OCI-LY1 (cell line): ENCODE measurements around the gene ERICH3.

ENCODE experiments used
- H2AFZ ChIP-seq: fragments of 200-600 bp; sonication (generic), shearing (Covaris generic); 2 replicates; pipeline ENCODE4 v1.6.0; 2014; ENCODE audit warnings: antibody characterized with exemption, mild to moderate bottlenecking, low read length
- H3F3A ChIP-seq: fragments of 200-600 bp; sonication (generic), shearing (Covaris generic); 2 replicates; pipeline ENCODE4 v1.6.0; 2014; ENCODE audit warnings: mild to moderate bottlenecking, antibody characterized with exemption, low read length, moderate library complexity; ENCODE audit not compliant: insufficient read depth
- H3K27ac ChIP-seq: fragments of 200-600 bp; sonication (generic); 2 replicates; pipeline ENCODE4 v1.5.1; 2014; ENCODE audit warnings: low read length, mixed run types, mild to moderate bottlenecking, low read depth; ENCODE audit not compliant: poor library complexity, severe bottlenecking
- H3K27me3 ChIP-seq: fragments of 200-600 bp; sonication (generic); 2 replicates; pipeline ENCODE4 v1.6.0; 2014; ENCODE audit warnings: antibody characterized with exemption, mild to moderate bottlenecking, low read length, moderate library complexity; ENCODE audit not compliant: insufficient read depth
- H3K36me3 ChIP-seq: fragments of 200-600 bp; sonication (generic); 2 replicates; pipeline ENCODE4 v1.6.1; 2014; ENCODE audit warnings: mild to moderate bottlenecking, antibody characterized with exemption, low read length, moderate library complexity, mixed read lengths; ENCODE audit not compliant: insufficient read depth
- H3K4me1 ChIP-seq: fragments of 200-600 bp; sonication (generic); 2 replicates; pipeline ENCODE4 v1.5.1; 2014; ENCODE audit warnings: mild to moderate bottlenecking, low read length, moderate library complexity; ENCODE audit not compliant: insufficient read depth, severe bottlenecking
- H3K4me2 ChIP-seq: fragments of 200-600 bp; sonication (generic), shearing (Covaris generic); 2 replicates; pipeline ENCODE4 v1.6.1; 2014; ENCODE audit warnings: low read length
- H3K4me3 ChIP-seq: fragments of 200-600 bp; sonication (generic); 2 replicates; pipeline ENCODE4 v1.5.1; 2014; ENCODE audit warnings: low read length, low read depth, mild to moderate bottlenecking, mixed read lengths; ENCODE audit not compliant: poor library complexity, severe bottlenecking
- H3K79me2 ChIP-seq: fragments of 200-600 bp; shearing (Covaris generic); 2 replicates; pipeline ENCODE4 v1.6.1; 2016; ENCODE audit warnings: mixed run types, low read length, mixed read lengths; ENCODE audit not compliant: insufficient read depth
- H3K9ac ChIP-seq: fragments of 200-600 bp; sonication (generic), shearing (Covaris generic); 2 replicates; pipeline ENCODE4 v1.6.1; 2014; ENCODE audit warnings: mild to moderate bottlenecking, low read length, mixed read lengths
- H3K9me2 ChIP-seq: fragments of 200-600 bp; sonication (generic), shearing (Covaris generic); 2 replicates; pipeline ENCODE4 v1.6.1; 2014; ENCODE audit warnings: low read depth, mild to moderate bottlenecking, low read length, mixed read lengths
- H3K9me3 ChIP-seq: fragments of 200-600 bp; shearing (Covaris generic); 2 replicates; pipeline ENCODE4 v1.6.1; 2014; ENCODE audit warnings: low read length, mixed read lengths
- H4K20me1 ChIP-seq: fragments of 200-600 bp; sonication (generic), shearing (Covaris generic); 2 replicates; pipeline ENCODE4 v1.6.0; 2016; ENCODE audit warnings: mild to moderate bottlenecking, low read length; ENCODE audit not compliant: insufficient read depth
- CTCF ChIP-seq: fragments of 200-600 bp; sonication (generic), shearing (Covaris generic); IDR thresholded peaks from 2 replicates; pipeline ENCODE4 v1.5.1; 2017; ENCODE audit warnings: mild to moderate bottlenecking, antibody characterized with exemption, low read length, moderate library complexity, mixed read lengths
- EZH2 ChIP-seq: fragments of 200-600 bp; sonication (generic), shearing (Covaris generic); IDR thresholded peaks from 2 replicates; pipeline ENCODE4 v1.8.0; 2017; ENCODE audit warnings: borderline replicate concordance, mixed run types, mild to moderate bottlenecking, antibody characterized with exemption, low read length, moderate library complexity, mixed read lengths

Gene ERICH3

DNA sequence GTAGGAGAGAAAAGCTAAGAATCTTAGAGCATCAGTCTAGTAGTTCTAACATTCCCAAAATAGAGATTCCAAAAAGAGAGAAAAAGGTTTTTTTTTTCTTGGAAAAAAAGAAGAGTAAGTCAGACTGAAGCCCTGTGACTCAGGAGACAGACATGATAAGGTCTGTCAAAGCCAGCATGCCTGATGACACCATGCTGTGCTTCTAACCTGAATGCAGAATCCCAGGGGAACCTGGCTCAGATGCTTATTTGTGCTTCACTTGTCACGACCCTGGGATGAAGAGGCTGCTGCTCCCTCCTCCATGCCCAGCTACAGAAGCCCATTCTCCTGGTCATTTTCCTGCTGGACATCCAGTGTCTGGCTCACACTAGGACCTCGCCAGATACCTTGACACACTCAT is 44.3 kb downstream of the ERICH3 start:
- no peaks in the 10 kb centered on the region for H3K9me3 ChIP-seq
- H3K9me2 ChIP-seq, result no peaks in the 10 kb centered on the region
- no peaks in the 10 kb centered on the region for H4K20me1 ChIP-seq
- H3K9ac ChIP-seq, result no peak overlapping the region
- no peaks in the 10 kb centered on the region for H3K4me1 ChIP-seq
- no peak for TF ChIP-seq CTCF
- no peak for TF ChIP-seq EZH2
- no peaks in the 10 kb centered on the region for H3F3A ChIP-seq
- H3K36me3 ChIP-seq, result no peaks in the 10 kb centered on the region
- H3K4me2 ChIP-seq, result no peak overlapping the region
- no peak overlapping the region for H2AFZ ChIP-seq
- no peaks in the 10 kb centered on the region for H3K27me3 ChIP-seq
- no peaks in the 10 kb centered on the region for H3K79me2 ChIP-seq
- no peak overlapping the region for H3K4me3 ChIP-seq
- H3K27ac ChIP-seq, result no peak overlapping the region

DNA sequence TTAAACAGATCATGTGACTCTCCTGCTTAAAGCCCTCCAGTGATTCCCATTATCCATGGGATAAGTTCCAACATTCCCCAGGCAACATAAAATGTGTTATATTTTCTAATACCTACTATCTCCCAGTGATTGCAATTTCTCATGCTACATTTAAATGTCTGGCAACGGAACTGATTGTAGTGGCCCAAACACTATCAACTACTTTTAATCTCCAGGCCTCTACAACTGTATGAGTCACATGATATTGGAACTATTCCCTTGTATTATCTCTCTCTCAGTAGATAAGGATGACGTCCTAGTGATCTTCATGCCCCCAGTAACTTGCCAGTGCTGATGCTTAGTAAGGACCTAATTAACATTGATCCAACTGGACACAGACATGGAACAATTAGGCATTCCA is 49.9 kb downstream of the ERICH3 start:
- H3K9ac ChIP-seq, result no peak overlapping the region
- H3K9me2 ChIP-seq, result no peaks in the 10 kb centered on the region
- H3K27me3 ChIP-seq, result no peaks in the 10 kb centered on the region
- no peaks in the 10 kb centered on the region for H3K9me3 ChIP-seq
- H3F3A ChIP-seq, result no peaks in the 10 kb centered on the region
- H3K79me2 ChIP-seq, result no peaks in the 10 kb centered on the region
- H4K20me1 ChIP-seq, result no peaks in the 10 kb centered on the region
- H2AFZ ChIP-seq, result no peak overlapping the region
- no peaks in the 10 kb centered on the region for H3K36me3 ChIP-seq
- no peak overlapping the region for H3K4me3 ChIP-seq
- no peak for TF ChIP-seq CTCF
- TF ChIP-seq EZH2, result no peak
- H3K4me1 ChIP-seq, result no peaks in the 10 kb centered on the region
- H3K4me2 ChIP-seq, result no peak overlapping the region
- H3K27ac ChIP-seq, result no peak overlapping the region

DNA sequence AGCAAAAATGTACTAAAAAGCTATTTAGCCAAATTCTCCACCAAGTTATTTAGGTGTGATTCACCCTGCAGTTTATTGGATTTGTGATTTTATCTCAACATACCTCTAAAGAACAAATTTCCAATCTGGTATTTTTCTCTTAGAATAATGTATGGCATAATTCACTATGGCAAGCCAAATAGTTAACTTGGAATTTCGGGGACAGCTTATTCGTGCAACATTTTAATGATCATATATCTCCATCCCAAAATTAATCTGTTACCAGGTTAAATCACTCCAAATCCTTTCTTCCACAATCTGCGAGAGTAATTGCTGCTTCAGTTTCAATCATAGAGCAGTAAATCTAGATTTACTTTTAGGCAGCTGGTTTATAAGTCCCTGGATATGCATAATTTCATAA is 53.4 kb downstream of the ERICH3 start:
- Histone ChIP-seq H3K79me2 (no peaks in the 10 kb centered on the region), H3K9me3 (no peaks in the 10 kb centered on the region), H2AFZ (no peak overlapping the region), H3K36me3 (no peaks in the 10 kb centered on the region), H3K4me2 (no peak overlapping the region), H4K20me1 (no peaks in the 10 kb centered on the region), H3K27ac (no peak overlapping the region), H3K4me3 (no peak overlapping the region), H3K4me1 (no peaks in the 10 kb centered on the region), H3F3A (no peaks in the 10 kb centered on the region), H3K9me2 (no peaks in the 10 kb centered on the region), H3K9ac (no peak overlapping the region), H3K27me3 (no peaks in the 10 kb centered on the region)
- TF ChIP-seq EZH2 (no peak), CTCF (no peak)
